Measurements from ENCODE around the gene RNF149.

DNA sequence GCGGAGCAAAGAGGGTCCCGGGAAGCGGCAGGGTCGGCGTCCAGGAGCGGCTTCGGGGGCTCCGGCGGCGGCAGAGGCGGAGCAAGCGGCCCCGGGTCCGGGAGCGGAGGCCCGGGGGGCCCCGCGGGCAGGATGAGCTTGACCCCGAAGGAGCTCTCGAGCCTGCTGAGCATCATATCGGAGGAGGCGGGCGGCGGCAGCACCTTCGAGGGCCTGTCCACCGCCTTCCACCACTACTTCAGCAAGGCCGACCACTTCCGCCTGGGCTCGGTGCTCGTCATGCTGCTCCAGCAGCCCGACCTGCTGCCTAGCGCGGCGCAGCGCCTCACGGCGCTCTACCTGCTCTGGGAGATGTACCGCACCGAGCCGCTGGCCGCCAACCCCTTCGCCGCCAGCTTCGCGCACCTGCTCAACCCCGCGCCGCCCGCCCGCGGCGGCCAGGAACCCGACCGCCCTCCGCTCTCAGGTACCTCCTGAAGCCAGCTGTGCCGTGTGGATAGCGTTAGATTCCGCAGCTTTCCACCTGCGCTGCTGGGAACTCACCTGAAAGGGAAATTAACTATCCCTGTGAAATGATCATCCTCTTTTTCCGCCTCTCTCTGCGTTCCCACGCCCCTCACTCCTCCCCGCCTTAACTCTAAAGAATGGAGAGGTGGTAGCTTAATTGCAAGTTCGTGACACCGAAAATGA is 55.3 kb downstream of the RNF149 start:
- TF ChIP-seq, protein P1, sequence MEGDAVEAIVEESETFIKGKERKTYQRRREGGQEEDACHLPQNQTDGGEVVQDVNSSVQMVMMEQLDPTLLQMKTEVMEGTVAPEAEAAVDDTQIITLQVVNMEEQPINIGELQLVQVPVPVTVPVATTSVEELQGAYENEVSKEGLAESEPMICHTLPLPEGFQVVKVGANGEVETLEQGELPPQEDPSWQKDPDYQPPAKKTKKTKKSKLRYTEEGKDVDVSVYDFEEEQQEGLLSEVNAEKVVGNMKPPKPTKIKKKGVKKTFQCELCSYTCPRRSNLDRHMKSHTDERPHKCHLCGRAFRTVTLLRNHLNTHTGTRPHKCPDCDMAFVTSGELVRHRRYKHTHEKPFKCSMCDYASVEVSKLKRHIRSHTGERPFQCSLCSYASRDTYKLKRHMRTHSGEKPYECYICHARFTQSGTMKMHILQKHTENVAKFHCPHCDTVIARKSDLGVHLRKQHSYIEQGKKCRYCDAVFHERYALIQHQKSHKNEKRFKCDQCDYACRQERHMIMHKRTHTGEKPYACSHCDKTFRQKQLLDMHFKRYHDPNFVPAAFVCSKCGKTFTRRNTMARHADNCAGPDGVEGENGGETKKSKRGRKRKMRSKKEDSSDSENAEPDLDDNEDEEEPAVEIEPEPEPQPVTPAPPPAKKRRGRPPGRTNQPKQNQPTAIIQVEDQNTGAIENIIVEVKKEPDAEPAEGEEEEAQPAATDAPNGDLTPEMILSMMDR (IDR thresholded peaks at IDR 0.05), result no peak
- TF ChIP-seq POLR2A (IDR thresholded peaks at IDR 0.05), result peak in 1 of 2 donors; percentile 20

Data from adrenal gland (tissue), 5 donors.